Ishikawa (cell line): ENCODE results near the gene TMEM167B.

ENCODE experiments used
- EP300 ChIP-seq: IDR thresholded peaks from 2 replicates; pipeline ENCODE4 v1.6.1; 2012; ENCODE audit warnings: borderline replicate concordance
- FOXM1 ChIP-seq: IDR thresholded peaks from 2 replicates; pipeline ENCODE4 v1.6.1; 2012; ENCODE audit warnings: low read depth, borderline replicate concordance
- RAD21 ChIP-seq: IDR thresholded peaks from 2 replicates; pipeline ENCODE4 v1.6.1; 2012; ENCODE audit warnings: low read depth

GRCh38 chr1:109078317-109078716 lies 12.2 kb upstream of the TMEM167B start:
- no peak for TF ChIP-seq EP300
- no peak for TF ChIP-seq FOXM1
- no peak for TF ChIP-seq RAD21
